Measurements from ENCODE around the gene COL4A2.

Gene COL4A2

GRCh38 chr13:110457361-110457760 is 150.3 kb downstream of the COL4A2 start:
- ChIA-PET CTCF (interaction anchor here (2.0 kb wide), 1 partner anchor 236 kb away, joined by 7 read pairs; no protein-coding TSS in a partner anchor), POLR2A (no interaction called here)
- no peak overlapping the region for H3K4me3 ChIP-seq (ENCODE audit: low read depth, low read length)
- no peak for DNase-seq (ENCODE audit: low read depth, low spot score)
- no peak for TF ChIP-seq CTCF (IDR thresholded peaks at IDR 0.05; ENCODE audit: insufficient read depth, low read length, missing control alignments)

GRCh38 chr13:110458017-110458416 is 150.9 kb downstream of the COL4A2 start:
- ChIA-PET CTCF (interaction anchor here (2.0 kb wide), 1 partner anchor 237 kb away, joined by 7 read pairs; no protein-coding TSS in a partner anchor), POLR2A (no interaction called here)
- no peak overlapping the region for H3K4me3 ChIP-seq (ENCODE audit: low read depth, low read length)
- no peak for DNase-seq (ENCODE audit: low read depth, low spot score)
- TF ChIP-seq CTCF (IDR thresholded peaks at IDR 0.05; ENCODE audit: insufficient read depth, low read length, missing control alignments) = no peak

- no peak overlapping the region for H3K4me3 ChIP-seq (ENCODE audit: low read depth, low read length)
- CTCF ChIA-PET = interaction anchor here (2.0 kb wide), 1 partner anchor 237 kb away, joined by 7 read pairs; no protein-coding TSS in a partner anchor
- TF ChIP-seq CTCF (IDR thresholded peaks at IDR 0.05; ENCODE audit: insufficient read depth, low read length, missing control alignments) = no peak
- POLR2A ChIA-PET = no interaction called here
- DNase-seq (ENCODE audit: low read depth, low spot score) = no peak
Measured at GRCh38 chr13:110458594-110459365, 151.7 kb downstream of the COL4A2 start.

GRCh38 chr13:110462091-110462490 is 155.0 kb downstream of the COL4A2 start:
- H3K4me3 ChIP-seq (ENCODE audit: low read depth, low read length) = no peak overlapping the region
- ChIA-PET POLR2A (no interaction called here), CTCF (interaction anchor here (0.7 to 1.6 kb wide), 3 partner anchors 9 to 128 kb away, joined by 3 to 5 read pairs (median 4); no protein-coding TSS in a partner anchor)
- DNase-seq (ENCODE audit: low read depth, low spot score) = no peak
- no peak for TF ChIP-seq CTCF (IDR thresholded peaks at IDR 0.05; ENCODE audit: insufficient read depth, low read length, missing control alignments)

GRCh38 chr13:110463156-110463555 is 156.1 kb downstream of the COL4A2 start:
- TF ChIP-seq CTCF (IDR thresholded peaks at IDR 0.05; ENCODE audit: insufficient read depth, low read length, missing control alignments) = no peak
- CTCF ChIA-PET = interaction anchor here (1.5 to 1.6 kb wide), 2 partner anchors 10 to 16 kb away, joined by 4 to 5 read pairs; no protein-coding TSS in a partner anchor
- no peak for DNase-seq (ENCODE audit: low read depth, low spot score)
- no peak overlapping the region for H3K4me3 ChIP-seq (ENCODE audit: low read depth, low read length)
- POLR2A ChIA-PET = no interaction called here

- TF ChIP-seq CTCF (IDR thresholded peaks at IDR 0.05; ENCODE audit: insufficient read depth, low read length, missing control alignments) = no peak
- CTCF ChIA-PET = interaction anchor here (0.8 to 3.2 kb wide), 3 partner anchors 8 to 217 kb away, joined by 3 to 18 read pairs (median 3); no protein-coding TSS in a partner anchor
- no peak overlapping the region for H3K4me3 ChIP-seq (ENCODE audit: low read depth, low read length)
- POLR2A ChIA-PET = no interaction called here
- no peak for DNase-seq (ENCODE audit: low read depth, low spot score)
Measured at GRCh38 chr13:110463871-110464510, 156.9 kb downstream of the COL4A2 start.

All from AG04449 (cell line).